Stimulated activated CD8-positive, alpha-beta memory T cell treated with anti-CD3 and anti-CD28 coated beads, Interleukin-7, amount 100 ng/mL, for 1 hour (primary cell): ENCODE measurements around the gene HLA-DRA.
"Not testable (repeated sequence)": the region's sequence is repeated elsewhere in the genome, so short reads cannot be mapped to it uniquely, and the experiment has no call there.

Experiments
- DNase-seq, 2 donors: peaks; one replicate each; pipeline ENCODE4 v3.0.0-alpha.2; 2020; ENCODE audit warnings: low read depth in 2 of 2

HLA-DRA gene

DNA sequence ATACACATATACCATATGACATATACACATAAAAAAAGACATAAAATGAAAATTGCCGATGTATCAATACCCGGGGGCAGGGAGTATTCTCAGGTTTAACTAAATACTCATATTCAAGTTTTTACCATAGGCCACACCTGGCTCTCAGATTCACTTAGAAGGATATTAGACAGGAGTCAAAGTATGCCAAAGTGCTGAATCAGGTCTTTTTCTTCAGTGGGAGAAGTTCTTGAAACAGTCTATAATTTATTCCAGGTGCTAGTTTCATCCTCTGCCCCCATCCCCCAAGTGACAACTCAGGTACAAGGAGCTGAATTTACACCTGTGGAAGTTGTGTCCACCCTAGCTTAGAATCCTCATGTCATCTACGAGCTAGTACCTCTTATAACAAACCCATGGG lies 8.5 kb upstream of the HLA-DRA start:
- DNase-seq: no peak

DNA sequence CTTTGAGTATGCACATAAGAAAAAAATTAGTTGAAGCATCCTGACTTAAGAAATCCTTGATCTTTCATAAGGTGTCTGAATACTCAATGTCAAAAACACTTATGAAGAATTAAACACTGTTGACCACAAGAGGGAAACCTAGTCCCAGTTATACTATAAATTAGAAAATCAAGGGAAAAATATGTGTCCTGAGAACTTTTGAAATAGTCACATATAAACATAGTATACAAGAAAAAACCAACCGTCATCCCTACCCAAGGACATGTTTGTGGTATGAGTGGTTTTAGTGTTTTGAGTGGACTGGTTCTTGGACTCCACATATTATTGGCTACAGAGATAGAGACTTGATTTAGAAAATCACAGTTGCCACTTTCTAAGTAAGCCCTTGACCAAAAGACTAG lies 7.6 kb upstream of the HLA-DRA start:
- DNase-seq: no peak

DNA sequence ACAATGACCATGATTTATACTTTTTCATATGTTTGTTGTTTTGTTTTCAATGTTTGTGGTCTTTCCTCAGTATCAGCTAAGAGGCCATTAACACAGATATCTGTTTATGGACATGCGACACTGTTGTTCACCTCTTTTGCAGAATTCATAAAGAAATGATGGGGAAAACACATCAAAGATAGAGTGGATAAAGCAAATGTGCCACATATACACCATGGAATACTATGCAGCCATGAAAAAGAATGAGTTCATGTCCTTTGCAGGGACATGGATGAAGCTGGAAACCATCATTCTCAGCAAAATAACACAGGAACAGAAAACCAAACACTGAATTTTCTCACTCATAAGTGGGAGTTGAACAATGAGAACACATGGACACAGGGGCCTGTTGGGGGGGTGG lies 5.7 kb upstream of the HLA-DRA start:
- not testable (repeated sequence) for DNase-seq

DNA sequence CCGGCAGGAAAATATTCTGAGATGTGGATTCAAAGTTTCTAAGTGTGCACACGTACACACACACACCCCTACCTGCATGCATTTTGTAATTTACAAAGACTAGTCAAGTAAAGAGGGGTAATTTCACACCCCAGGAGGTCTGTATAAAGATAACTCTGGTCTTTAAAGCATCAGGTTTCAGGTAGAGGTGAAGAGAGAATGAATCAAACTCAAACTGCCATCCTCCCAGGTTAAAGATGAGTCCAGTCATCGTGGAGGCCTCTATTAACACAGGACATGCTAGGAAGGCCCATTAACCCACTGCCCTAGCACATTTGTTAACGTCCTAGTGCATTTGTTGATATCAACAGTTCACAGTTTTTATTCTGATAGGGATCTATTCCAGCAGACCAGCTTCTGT lies 3.5 kb upstream of the HLA-DRA start:
- DNase-seq: no peak

DNA sequence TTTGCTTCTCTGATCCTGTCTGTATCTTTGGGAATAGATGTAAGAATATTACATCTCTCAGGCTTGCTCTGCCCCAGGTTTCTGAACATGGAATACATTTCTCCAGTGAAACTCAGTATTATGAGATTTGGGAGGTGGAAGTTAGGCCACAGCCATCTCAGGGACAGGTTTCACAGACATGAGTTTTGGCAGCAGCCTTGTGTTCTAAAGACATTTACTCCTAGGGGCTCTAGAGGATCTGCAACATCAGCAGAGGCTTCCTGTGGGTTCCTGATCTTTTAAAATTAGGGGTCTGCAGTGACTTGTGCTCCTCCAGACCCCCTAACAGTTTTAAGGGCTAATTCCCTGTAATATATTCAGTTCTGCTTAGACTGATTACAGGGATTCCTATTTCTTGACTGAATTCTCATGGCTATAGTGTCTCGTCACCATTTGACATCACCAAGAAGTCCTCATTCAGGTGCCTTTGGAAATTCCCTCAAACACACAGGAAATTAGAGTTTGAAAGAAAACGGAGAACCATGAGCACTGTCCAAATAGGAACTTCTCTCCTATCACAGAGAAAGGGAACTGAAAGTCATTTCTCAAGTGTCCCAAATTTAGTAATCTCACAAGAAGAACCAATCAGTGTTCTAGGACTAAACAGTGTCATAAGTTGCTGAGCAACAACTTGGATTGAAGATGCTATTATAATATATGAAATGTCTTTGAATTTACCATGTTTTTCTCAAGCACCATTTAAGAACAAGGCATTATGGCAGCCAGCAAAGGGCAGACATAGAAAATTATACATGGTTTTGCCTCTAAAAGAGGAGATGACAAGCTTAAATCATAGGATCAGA lies 2.5 kb upstream of the HLA-DRA start:
- DNase-seq: no peak

DNA sequence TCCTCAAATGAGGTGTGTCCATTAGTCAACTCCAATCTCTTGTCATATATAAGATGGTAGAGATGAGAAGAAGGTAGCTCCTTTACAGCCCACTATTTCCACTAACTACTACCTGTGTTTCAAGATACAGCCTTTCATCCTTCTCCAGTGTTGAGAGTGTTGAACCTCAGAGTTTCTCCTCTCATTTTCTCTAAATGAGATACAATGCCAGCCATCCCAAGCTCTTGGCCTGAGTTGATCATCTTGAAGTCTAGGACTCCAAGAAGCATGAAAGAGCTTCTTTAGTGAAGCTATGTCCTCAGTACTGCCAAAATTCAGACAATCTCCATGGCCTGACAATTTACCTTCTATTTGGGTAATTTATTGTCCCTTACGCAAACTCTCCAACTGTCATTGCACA lies 548 bp upstream of the HLA-DRA start:
- DNase-seq: no peak

DNA sequence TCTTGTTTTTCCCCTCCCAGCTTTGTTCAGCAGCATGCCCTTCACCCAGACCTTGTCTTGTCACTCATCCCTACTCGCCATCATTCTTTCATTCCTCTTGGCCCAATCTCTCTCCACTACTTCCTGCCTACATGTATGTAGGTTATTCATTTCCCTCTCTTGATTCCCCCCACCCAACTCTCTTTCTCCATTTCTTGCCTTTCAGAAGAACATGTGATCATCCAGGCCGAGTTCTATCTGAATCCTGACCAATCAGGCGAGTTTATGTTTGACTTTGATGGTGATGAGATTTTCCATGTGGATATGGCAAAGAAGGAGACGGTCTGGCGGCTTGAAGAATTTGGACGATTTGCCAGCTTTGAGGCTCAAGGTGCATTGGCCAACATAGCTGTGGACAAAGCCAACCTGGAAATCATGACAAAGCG lies 2.6 kb downstream of the HLA-DRA start:
- DNase-seq: no peak

DNA sequence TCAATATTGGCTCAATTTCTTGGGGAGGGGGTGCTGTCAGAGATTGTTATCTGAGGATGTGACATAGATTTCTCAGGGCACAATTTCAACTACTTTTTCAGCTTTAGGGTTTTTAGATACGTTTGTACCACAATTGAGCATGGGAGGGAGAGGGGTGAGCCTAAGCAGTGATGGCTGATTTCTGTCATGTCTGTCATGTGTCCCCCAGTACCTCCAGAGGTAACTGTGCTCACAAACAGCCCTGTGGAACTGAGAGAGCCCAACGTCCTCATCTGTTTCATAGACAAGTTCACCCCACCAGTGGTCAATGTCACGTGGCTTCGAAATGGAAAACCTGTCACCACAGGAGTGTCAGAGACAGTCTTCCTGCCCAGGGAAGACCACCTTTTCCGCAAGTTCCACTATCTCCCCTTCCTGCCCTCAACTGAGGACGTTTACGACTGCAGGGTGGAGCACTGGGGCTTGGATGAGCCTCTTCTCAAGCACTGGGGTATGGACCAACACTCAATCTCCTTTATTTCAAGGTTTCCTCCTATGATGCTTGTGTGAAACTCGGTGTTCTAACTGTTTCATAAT lies 3.4 kb downstream of the HLA-DRA start:
- no peak for DNase-seq

DNA sequence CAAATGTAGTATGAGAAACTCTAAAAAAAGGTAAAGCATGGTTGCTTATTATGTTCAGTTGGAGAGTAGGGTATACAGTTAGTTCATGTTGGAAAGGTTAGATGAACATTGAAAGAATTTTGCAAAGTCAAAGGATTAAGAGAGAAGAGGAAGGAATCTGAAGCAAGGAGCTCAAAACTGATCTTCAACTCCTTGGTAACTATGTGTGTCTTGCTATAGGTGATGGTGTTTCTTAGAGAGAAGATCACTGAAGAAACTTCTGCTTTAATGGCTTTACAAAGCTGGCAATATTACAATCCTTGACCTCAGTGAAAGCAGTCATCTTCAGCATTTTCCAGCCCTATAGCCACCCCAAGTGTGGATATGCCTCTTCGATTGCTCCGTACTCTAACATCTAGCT lies 4.7 kb downstream of the HLA-DRA start:
- no peak for DNase-seq

DNA sequence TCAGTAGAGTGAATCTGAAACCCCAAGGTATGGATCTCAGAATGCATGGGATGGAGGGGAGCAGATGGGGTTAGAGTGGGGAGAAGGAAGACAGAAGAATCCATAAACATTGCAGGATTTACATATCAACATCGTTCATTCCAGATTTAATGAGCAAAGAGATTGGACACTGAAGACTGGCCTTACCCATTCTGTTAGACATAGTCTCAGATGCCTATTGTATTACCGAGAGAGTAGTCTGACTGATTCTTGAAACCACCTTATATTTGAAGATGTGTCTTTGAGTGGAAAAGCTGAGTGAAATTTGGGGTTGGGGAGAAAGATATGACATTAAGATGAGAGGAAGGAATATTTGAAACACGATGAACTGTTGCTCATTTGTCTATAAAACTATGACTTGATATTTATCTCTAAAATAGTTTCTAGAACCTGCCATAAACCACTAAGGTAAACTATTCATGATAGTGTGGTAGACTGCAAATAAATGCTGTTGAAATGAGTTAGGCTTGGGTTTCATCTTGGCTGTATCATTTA lies 5.7 kb downstream of the HLA-DRA start:
- no peak for DNase-seq

DNA sequence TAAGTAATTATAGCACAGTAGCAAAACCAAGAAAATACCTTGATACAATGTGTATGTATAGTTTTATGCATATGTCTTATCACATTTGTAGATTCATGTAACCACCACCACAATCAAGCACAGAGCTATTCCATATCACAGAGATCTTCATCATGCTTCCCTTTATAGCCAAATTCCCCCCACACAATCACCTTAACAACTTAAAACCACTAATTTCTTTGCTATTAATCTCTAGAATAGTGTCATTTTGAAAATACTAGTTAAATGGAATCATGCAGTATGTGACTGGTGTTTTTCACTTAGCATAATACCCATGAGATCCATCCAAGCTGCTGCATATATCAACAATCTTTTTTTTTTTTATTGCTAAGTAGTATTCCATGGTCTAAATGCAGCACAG lies 8.2 kb downstream of the HLA-DRA start:
- DNase-seq: no peak

DNA sequence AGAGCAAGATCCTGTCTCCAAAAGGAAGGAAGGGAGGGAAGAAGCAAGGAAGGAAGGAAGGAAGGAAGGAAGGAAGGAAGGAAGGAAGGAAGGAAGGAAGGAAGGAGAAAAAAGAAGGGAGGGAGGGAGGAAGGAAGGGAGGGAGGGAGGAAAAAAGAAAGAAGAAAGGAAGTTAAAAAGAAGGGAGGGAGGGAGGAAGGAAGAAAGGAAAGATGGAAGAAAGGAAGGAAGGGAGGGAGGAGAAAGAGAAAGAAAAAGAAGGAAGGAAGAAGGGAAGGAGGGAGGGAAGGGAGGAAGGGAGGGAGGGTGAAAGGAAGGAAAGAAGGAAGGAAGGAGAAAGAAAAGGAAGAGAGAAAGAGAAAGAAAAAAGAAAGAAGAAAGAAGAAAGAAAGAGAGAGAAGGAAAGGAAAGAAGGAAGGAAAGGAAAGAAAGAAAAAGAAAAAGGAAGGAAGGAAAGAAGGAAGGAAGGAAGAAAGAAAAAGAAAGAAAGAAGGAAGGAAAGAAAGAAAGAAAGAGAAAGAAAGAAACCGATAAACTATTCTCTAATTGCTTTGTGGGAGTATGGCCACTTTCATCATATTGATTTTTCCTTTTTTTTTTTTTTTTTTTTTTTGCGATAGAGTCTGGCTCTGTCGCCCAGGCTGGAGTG lies 9.5 kb downstream of the HLA-DRA start:
- no peak for DNase-seq

DNA sequence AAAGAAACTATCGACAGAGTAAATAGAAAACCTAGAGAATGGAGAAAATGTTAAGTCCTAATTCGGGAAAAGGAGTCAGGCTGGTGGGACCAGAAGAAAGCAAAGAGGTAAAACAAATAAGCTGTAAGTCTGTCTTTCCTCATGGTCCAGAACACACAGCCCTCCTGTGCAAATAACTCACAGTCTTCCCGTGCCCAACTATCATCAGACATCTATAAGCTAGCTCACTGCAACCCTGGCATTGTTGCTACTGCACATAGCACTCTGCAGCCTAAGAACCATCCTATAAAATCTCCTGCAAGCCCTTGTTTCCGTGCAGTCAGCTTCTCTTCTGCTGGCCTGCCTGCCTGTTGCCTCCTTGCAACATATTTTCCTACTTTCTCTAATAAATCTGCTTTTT lies 17.4 kb downstream of the HLA-DRA start:
- no peak for DNase-seq

DNA sequence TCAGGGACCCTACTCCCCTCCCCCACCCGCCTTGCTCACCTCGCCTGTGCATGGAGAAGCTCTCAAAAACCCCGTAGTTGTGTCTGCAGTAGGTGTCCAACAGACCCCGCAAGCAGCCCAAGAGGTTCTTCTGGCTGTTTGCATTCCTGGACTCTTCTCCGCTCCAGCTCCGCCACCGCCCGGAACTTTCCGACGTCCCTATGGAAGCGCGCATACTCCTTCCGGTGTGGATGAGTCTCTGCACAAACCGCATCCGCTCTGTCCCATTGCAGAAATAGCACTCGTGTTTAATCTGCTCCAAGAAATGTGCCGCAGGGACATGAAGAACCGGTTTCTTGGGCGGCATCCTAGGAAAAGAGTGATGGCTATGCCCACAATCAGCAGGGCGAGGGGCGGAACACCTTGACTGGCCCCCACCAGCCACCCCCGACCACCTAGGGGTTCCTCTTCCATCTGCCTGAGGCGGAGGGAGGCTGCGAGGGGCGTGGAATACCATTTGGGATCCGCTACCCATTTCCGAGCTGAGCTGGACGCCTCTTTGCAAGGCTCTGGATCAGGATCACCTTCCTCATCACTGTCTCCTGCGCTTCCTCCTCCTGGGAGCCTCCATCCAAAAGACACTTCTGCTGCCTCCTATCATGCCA lies 20.2 kb downstream of the HLA-DRA start:
- DNase-seq: no peak

DNA sequence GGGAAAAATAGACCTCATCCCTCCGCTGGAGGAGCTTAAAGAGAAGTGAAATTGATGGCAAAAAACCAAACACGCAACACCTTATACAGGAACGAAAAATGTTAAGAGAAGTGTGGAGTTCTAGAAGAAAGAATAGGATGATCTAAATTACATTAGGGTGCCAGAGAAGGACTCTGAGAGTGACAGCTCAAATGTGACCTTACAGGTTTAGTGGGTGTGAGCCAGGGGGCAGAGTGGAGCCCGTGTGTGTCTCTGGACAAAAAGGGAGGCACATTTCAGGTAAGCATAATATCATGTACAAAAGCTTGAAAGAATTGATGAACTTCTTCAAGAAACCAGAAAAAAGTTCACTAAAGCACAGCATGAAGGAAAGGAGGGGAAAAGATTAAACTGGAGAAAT lies 20.8 kb downstream of the HLA-DRA start:
- DNase-seq: no peak

DNA sequence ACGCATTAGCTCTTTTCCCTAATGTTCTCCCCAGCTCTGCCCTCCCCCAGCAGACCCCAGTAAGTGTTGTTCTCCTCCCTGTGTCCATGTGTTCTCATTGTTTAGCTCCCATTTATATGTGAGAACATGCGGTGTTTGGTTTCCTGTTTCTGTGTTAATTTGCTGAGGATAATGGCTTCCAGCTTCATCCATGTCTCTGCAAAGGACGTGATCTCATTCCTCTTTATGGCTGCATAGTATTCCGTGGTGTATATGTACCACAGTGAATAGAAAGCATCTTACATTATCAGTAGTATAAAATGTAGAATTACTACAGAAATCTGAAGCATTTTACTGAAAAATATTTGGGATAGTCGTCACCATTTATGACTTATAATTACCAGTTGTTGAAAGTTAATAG lies 21.8 kb downstream of the HLA-DRA start:
- DNase-seq: no peak

DNA sequence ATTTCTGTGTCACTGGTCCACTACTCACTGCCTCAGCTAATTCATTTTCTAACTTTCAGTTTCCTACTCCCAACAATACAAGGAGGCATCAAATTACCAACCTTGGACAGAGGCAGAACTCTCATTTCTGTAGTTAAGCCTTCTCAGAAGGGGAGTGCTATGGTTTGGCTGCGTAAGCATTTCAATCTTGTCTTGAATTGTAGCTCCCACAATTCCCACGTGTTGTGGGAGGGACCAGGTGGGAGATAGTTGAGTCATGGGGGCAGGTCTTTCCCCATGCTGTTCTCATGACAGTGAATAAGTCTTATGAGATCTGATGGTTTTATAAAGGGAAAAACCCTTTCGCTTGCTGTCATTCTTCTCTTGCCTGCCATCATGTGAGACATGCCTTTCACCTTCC lies 22.9 kb downstream of the HLA-DRA start:
- DNase-seq: no peak

DNA sequence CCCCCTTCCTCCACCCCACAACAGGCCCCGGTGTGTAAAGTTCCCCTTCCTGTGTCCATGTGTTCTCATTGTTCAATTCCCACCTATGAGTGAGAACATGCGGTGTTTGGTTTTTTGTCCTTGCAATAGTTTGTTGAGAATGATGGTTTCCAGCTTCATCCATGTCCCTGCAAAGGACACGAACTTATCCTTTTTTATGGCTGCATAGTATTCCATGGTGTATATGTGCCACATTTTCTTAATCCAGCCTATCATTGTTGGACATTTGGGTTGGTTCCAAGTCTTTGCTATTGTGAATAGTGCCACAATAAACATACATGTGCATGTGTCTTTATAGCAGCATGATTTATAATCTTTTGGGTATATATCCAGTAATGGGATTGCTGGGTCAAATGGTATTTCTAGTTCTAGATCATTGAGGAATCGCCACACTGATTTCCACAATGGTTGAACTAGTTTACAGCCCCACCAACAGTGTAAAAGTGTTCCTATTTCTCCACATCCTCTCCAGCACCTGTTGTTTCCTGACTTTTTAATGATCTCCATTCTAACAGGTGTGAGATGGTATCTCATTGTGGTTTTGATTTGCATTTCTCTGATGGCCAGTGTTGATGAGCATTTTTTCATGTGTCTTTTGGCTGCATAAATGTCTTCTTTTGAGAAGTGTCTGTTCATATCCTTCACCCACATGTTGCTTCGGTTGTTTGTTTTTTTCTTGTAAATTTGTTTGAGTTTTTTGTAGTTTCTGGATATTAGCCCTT lies 28.2 kb downstream of the HLA-DRA start:
- DNase-seq: not testable (repeated sequence)

DNA sequence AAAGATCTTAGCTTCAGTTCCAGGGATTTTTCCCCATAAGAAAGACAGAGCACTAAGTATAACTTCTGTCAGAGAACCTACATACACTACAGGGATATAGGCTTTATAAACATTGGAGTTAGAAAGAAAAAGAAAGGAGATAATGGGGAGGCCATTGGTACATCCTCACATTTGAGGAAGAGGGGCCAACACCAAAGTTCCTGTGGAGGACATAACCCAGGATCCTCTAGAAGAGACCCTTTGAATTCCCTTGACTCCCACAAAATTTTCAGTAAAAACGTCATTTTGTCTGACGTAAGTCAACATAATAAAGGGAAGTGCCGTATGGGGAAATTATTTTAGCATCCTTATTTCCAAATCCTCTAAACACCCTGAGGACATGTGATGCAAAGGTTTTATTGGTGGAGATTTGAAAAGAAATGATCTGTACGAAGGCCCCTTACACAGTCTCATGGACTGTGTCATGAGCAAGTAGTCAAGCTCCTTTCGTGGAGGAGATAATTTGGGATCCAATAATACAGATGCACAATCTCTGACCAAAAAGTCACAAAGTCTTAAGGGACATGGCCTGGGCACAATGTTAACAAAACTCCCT lies 33.2 kb downstream of the HLA-DRA start:
- DNase-seq: no peak

DNA sequence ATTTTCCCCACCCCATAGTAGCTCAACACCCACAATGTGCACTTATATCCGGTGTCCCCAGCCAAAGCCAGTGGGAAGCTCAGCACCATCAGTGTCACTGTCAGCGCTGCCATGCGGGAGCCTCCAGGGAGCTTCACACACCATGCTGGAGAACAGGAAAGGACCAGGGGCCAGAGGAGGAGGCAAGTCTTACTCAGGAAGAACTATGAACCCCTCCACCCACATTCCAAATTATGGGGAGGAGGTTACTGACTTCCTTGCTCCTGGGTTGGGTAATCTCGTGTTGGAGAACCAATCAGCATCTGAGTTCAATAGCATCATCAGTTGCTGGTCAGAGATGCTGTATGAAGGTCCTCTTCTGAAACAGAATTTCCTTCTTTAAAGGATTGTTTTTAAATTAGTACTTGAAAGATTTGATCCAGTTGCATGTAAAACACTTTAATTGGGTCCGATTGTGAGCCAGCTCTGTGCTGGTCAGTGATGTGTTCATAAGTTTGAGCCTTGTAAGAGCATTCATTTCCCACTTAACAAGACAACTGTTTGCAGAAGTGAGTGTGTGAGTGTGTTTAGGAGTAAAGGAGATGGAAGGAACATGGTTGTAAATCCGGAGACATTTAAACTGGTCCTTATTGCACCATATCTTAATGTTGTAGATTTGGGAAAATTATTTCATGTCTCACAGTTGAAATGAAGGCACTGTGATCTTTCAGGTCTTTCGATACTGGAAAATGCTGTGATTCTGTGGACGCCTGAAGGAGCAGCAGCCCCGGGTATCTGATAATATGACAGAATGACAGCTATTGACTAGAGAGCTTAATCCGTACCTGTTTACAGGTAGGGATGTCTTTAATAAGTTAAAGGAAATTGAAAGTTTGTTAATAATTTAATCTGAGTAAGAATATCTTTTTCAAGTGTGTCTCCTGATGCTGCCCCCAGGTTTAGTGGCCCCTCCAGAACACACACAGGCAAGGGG lies 34.0 kb downstream of the HLA-DRA start:
- DNase-seq: not testable (repeated sequence)
